Measurements from ENCODE around the gene RIMS4. TPM values are rescaled to one million over a fixed set of nuclear protein-coding genes. Genes with fewer than 3 reads are reported as not detected.

Gene RIMS4
- total and polyA plus RNA-seq, 2 of the 13 experiments (the other 11 are each of a cell fraction or from before 2014, with no cell fraction given), result 0.01 to 0.07 TPM

GRCh38 chr20:44746367-44747165, 63.8 kb downstream of the RIMS4 start:
- no peak overlapping the region for H2AFZ ChIP-seq (ENCODE audit: low read length)
- peaks cover 18% of the 10 kb centered on the region for H3K4me1 ChIP-seq (ENCODE audit: insufficient read depth, low read length)
- no peak for DNase-seq (ENCODE audit: low spot score)
- no peak for ATAC-seq
- POLR2A ChIA-PET, result interaction anchor here (0.9 kb wide), 1 partner anchor 10 kb away, joined by 3 read pairs; no protein-coding TSS in a partner anchor
- in situ Hi-C loops (cut with HindIII; ENCODE audit: extremely low pct_ligation_motif_present, low pct_unique_long_range_greater_than_20kb) (no loop called here), intact Hi-C loops (cut with micrococcal nuclease; ENCODE audit: unreplicated experiment) (loop anchor here (1.0 kb wide), 1 partner anchor 121 kb away; no protein-coding TSS in a partner anchor)
- BruUV-seq (replicated peaks), result no TSS peak
- WGBS (ENCODE audit: low lambda C conversion rate), result 20% methylated on average over 12 of the region's 12 CpGs
- H3K9me3 ChIP-seq (ENCODE audit: low read length), result no peaks in the 10 kb centered on the region
- H3K79me2 ChIP-seq (ENCODE audit: insufficient read depth, low read length), result no peaks in the 10 kb centered on the region
- H3K4me3 ChIP-seq (replicated peaks in 1 of 3; ENCODE audit: insufficient read depth in 1 of 3, low read depth in 2 of 3, low read length in 3 of 3), result peak overlapping the region in 2 of 3 experiments; percentile 18 to 62; a peak in 3 of 6 replicates
- H3K27ac ChIP-seq (ENCODE audit: extremely low read length, insufficient read depth, low read length), result no peak overlapping the region
- no peak for FAIRE-seq
- CTCF ChIA-PET (ENCODE audit: low intra/inter-chr PET ratio, low total read pairs), result interaction anchor here (1.6 to 3.9 kb wide), 2 partner anchors 61 to 121 kb away, joined by 9 to 41 read pairs; no protein-coding TSS in a partner anchor
- no peak overlapping the region for H3K9ac ChIP-seq (ENCODE audit: insufficient read depth, low read depth, low read length)
- H3K4me2 ChIP-seq (ENCODE audit: low read depth, low read length), result peak overlapping the region; percentile 69
- 0 out of 2 replicates have a peak, but pooled peaks cover 3% of the 10 kb centered on the region for H4K20me1 ChIP-seq (ENCODE audit: insufficient read depth, low read length)
- no peaks in the 10 kb centered on the region for H3K36me3 ChIP-seq (replicated peaks in 1 of 2; ENCODE audit: control insufficient read depth in 1 of 2, insufficient read depth in 2 of 2, low read length in 2 of 2)
- H3K27me3 ChIP-seq (ENCODE audit: control insufficient read depth in 1 of 2, insufficient read depth in 2 of 2, low read length in 2 of 2), result peaks cover 31 to 88% of the 10 kb centered on the region in 2 experiments
- TF ChIP-seq ZFP36 (IDR thresholded peaks at IDR 0.05; ENCODE audit: borderline replicate concordance, low read depth, low read length, partially characterized antibody) (peak; percentile 81), ZMYM3 (CRISPR knock-in tag; IDR thresholded peaks at IDR 0.05) (peak; percentile 93), ZNF3 (CRISPR knock-in tag; IDR thresholded peaks at IDR 0.05) (peak; percentile 52; the same call in 1 of the 2 replicates), ZNF30 (CRISPR knock-in tag; IDR thresholded peaks at IDR 0.05) (0 out of 2 replicates have a peak, but pooled peaks have one; percentile 1), HNF4A (CRISPR knock-in tag; IDR thresholded peaks at IDR 0.05) (peak; percentile 17; the same call in 1 of the 2 replicates), CBX2 (IDR thresholded peaks at IDR 0.05; ENCODE audit: low read depth, low read length) (no peak), CBX2 (CRISPR knock-in tag; IDR thresholded peaks at IDR 0.05; ENCODE audit: low read depth) (0 out of 2 replicates have a peak, but pooled peaks have one; percentile 42), NCOA1 (CRISPR knock-in tag; IDR thresholded peaks at IDR 0.05) (0 out of 2 replicates have a peak, but pooled peaks have one; percentile 34), EZH2 (conservative IDR thresholded peaks at IDR 0.05; ENCODE audit: low read depth, low read length) (peak; percentile 67; the same call in 1 of the 2 replicates), ZNF883 (CRISPR knock-in tag; IDR thresholded peaks at IDR 0.05; ENCODE audit: not compliant biosample characterization) (peak; percentile 13), MZF1 (CRISPR knock-in tag; IDR thresholded peaks at IDR 0.05; ENCODE audit: borderline replicate concordance) (0 out of 2 replicates have a peak, but pooled peaks have one; percentile 72), EEA1 (CRISPR knock-in tag; IDR thresholded peaks at IDR 0.05; ENCODE audit: borderline replicate concordance) (0 out of 2 replicates have a peak, but pooled peaks have one; percentile 1), MED8 (CRISPR knock-in tag; IDR thresholded peaks at IDR 0.05; ENCODE audit: insufficient replicate concordance) (peak; percentile 38), SP4 (CRISPR knock-in tag; IDR thresholded peaks at IDR 0.05) (0 out of 2 replicates have a peak, but pooled peaks have one; percentile 30), TAF1 (CRISPR knock-in tag; IDR thresholded peaks at IDR 0.05) (0 out of 2 replicates have a peak, but pooled peaks have one; percentile 22), KDM1A (CRISPR knock-in tag; IDR thresholded peaks at IDR 0.05) (0 out of 2 replicates have a peak, but pooled peaks have one; percentile 50), ZBTB4 (CRISPR knock-in tag; IDR thresholded peaks at IDR 0.05; ENCODE audit: borderline replicate concordance) (0 out of 2 replicates have a peak, but pooled peaks have one; percentile 64)
- TF ChIP-seq, protein P1, sequence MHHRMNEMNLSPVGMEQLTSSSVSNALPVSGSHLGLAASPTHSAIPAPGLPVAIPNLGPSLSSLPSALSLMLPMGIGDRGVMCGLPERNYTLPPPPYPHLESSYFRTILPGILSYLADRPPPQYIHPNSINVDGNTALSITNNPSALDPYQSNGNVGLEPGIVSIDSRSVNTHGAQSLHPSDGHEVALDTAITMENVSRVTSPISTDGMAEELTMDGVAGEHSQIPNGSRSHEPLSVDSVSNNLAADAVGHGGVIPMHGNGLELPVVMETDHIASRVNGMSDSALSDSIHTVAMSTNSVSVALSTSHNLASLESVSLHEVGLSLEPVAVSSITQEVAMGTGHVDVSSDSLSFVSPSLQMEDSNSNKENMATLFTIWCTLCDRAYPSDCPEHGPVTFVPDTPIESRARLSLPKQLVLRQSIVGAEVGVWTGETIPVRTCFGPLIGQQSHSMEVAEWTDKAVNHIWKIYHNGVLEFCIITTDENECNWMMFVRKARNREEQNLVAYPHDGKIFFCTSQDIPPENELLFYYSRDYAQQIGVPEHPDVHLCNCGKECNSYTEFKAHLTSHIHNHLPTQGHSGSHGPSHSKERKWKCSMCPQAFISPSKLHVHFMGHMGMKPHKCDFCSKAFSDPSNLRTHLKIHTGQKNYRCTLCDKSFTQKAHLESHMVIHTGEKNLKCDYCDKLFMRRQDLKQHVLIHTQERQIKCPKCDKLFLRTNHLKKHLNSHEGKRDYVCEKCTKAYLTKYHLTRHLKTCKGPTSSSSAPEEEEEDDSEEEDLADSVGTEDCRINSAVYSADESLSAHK (CRISPR knock-in tag; IDR thresholded peaks at IDR 0.05; ENCODE audit: borderline replicate concordance), result 0 out of 2 replicates have a peak, but pooled peaks have one; percentile 43
